ENCODE data around the gene MGMT. TPM values are rescaled to one million over a fixed set of nuclear protein-coding genes. Genes with fewer than 3 reads are reported as not detected.

The MGMT gene
- total and polyA plus RNA-seq, 2 experiments from 2014 or later: 19.3 to 21.9 TPM

DNA sequence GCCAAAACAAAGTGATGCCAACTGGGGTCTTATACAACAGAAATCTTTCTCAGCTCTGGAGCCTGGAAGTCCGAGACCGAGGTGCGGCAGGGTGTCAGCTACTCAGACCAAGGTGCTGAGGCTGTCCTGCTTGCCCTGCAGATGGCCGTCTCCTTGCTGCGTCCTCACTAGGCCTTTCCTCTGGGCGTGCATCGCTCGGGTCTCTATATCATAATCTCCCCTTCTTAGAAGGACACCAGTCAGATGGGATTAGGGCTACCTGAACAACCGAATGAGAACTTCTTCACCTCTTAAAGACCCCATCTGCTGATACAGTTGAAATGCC, 252.3 kb downstream of the MGMT start:
- Mint-ChIP-seq H3K9me3 (peaks cover 6% of the 10 kb centered on the region; the same call in 2 of the 3 replicates), H3K36me3 (ENCODE audit: low read depth) (peaks cover 6% of the 10 kb centered on the region; the same call in 1 of the 3 replicates), H3K4me1 (peaks cover 6% of the 10 kb centered on the region; the same call in 1 of the 3 replicates), H3K27ac (no peak overlapping the region; the same call in 1 of the 2 replicates), H3K4me3 (no peak overlapping the region), H3K27me3 (ENCODE audit: insufficient read depth, low read depth, poor library complexity) (peaks cover under 1% of the 10 kb centered on the region)
- Histone ChIP-seq H3K27me3 (ENCODE audit: insufficient read depth) (no peaks in the 10 kb centered on the region), H3K27ac (ENCODE audit: low read depth) (no peak overlapping the region), H3K4me1 (ENCODE audit: insufficient read depth) (no peaks in the 10 kb centered on the region), H3K79me2 (replicated peaks; ENCODE audit: insufficient read depth) (no peaks in the 10 kb centered on the region), H3F3A (replicated peaks; ENCODE audit: low read depth) (no peaks in the 10 kb centered on the region), H2AFZ (no peak overlapping the region), H3K36me3 (ENCODE audit: insufficient read depth) (no peaks in the 10 kb centered on the region), H3K4me2 (no peak overlapping the region), H4K20me1 (replicated peaks; ENCODE audit: insufficient read depth) (no peaks in the 10 kb centered on the region; the same call in 1 of the 2 replicates), H3K4me3 (no peak overlapping the region), H3K9me2 (ENCODE audit: insufficient read depth) (no peaks in the 10 kb centered on the region)
- ATAC-seq (no peak), DNase-seq (ENCODE audit: low spot score) (no peak)
- TF ChIP-seq CREB1 (CRISPR knock-in tag; IDR thresholded peaks at IDR 0.05; ENCODE audit: low read depth) (no peak), STAT1 (IDR thresholded peaks at IDR 0.05; ENCODE audit: unreplicated experiment) (no peak), ZNF114 (CRISPR knock-in tag; IDR thresholded peaks at IDR 0.05) (no peak), EZH2 (IDR thresholded peaks at IDR 0.05; ENCODE audit: low read depth, unreplicated experiment) (no peak), CTCF (conservative IDR thresholded peaks at IDR 0.05; ENCODE audit: low read depth in 2 of 2) (no peak), EZH2phosphoT487 (IDR thresholded peaks at IDR 0.05; ENCODE audit: unreplicated experiment) (no peak), JUNB (IDR thresholded peaks at IDR 0.05; ENCODE audit: unreplicated experiment) (no peak), POLR2AphosphoS5 (IDR thresholded peaks at IDR 0.05; ENCODE audit: low read depth) (no peak), NANOG (IDR thresholded peaks at IDR 0.05; ENCODE audit: borderline replicate concordance) (no peak), ZNF331 (CRISPR knock-in tag; IDR thresholded peaks at IDR 0.05; ENCODE audit: low read depth) (no peak)
- TF ChIP-seq, protein P1, sequence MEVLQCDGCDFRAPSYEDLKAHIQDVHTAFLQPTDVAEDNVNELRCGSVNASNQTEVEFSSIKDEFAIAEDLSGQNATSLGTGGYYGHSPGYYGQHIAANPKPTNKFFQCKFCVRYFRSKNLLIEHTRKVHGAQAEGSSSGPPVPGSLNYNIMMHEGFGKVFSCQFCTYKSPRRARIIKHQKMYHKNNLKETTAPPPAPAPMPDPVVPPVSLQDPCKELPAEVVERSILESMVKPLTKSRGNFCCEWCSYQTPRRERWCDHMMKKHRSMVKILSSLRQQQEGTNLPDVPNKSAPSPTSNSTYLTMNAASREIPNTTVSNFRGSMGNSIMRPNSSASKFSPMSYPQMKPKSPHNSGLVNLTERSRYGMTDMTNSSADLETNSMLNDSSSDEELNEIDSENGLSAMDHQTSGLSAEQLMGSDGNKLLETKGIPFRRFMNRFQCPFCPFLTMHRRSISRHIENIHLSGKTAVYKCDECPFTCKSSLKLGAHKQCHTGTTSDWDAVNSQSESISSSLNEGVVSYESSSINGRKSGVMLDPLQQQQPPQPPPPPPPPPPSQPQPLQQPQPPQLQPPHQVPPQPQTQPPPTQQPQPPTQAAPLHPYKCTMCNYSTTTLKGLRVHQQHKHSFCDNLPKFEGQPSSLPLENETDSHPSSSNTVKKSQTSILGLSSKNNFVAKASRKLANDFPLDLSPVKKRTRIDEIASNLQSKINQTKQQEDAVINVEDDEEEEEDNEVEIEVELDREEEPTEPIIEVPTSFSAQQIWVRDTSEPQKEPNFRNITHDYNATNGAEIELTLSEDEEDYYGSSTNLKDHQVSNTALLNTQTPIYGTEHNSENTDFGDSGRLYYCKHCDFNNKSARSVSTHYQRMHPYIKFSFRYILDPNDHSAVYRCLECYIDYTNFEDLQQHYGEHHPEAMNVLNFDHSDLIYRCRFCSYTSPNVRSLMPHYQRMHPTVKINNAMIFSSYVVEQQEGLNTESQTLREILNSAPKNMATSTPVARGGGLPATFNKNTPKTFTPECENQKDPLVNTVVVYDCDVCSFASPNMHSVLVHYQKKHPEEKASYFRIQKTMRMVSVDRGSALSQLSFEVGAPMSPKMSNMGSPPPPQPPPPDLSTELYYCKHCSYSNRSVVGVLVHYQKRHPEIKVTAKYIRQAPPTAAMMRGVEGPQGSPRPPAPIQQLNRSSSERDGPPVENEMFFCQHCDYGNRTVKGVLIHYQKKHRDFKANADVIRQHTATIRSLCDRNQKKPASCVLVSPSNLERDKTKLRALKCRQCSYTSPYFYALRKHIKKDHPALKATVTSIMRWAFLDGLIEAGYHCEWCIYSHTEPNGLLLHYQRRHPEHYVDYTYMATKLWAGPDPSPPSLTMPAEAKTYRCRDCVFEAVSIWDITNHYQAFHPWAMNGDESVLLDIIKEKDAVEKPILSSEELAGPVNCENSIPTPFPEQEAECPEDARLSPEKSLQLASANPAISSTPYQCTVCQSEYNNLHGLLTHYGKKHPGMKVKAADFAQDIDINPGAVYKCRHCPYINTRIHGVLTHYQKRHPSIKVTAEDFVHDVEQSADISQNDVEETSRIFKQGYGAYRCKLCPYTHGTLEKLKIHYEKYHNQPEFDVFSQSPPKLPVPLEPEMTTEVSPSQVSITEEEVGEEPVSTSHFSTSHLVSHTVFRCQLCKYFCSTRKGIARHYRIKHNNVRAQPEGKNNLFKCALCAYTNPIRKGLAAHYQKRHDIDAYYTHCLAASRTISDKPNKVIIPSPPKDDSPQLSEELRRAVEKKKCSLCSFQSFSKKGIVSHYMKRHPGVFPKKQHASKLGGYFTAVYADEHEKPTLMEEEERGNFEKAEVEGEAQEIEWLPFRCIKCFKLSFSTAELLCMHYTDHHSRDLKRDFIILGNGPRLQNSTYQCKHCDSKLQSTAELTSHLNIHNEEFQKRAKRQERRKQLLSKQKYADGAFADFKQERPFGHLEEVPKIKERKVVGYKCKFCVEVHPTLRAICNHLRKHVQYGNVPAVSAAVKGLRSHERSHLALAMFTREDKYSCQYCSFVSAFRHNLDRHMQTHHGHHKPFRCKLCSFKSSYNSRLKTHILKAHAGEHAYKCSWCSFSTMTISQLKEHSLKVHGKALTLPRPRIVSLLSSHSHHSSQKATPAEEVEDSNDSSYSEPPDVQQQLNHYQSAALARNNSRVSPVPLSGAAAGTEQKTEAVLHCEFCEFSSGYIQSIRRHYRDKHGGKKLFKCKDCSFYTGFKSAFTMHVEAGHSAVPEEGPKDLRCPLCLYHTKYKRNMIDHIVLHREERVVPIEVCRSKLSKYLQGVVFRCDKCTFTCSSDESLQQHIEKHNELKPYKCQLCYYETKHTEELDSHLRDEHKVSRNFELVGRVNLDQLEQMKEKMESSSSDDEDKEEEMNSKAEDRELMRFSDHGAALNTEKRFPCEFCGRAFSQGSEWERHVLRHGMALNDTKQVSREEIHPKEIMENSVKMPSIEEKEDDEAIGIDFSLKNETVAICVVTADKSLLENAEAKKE (CRISPR knock-in tag; IDR thresholded peaks at IDR 0.05): no peak
- TF ChIP-seq, protein P2, sequence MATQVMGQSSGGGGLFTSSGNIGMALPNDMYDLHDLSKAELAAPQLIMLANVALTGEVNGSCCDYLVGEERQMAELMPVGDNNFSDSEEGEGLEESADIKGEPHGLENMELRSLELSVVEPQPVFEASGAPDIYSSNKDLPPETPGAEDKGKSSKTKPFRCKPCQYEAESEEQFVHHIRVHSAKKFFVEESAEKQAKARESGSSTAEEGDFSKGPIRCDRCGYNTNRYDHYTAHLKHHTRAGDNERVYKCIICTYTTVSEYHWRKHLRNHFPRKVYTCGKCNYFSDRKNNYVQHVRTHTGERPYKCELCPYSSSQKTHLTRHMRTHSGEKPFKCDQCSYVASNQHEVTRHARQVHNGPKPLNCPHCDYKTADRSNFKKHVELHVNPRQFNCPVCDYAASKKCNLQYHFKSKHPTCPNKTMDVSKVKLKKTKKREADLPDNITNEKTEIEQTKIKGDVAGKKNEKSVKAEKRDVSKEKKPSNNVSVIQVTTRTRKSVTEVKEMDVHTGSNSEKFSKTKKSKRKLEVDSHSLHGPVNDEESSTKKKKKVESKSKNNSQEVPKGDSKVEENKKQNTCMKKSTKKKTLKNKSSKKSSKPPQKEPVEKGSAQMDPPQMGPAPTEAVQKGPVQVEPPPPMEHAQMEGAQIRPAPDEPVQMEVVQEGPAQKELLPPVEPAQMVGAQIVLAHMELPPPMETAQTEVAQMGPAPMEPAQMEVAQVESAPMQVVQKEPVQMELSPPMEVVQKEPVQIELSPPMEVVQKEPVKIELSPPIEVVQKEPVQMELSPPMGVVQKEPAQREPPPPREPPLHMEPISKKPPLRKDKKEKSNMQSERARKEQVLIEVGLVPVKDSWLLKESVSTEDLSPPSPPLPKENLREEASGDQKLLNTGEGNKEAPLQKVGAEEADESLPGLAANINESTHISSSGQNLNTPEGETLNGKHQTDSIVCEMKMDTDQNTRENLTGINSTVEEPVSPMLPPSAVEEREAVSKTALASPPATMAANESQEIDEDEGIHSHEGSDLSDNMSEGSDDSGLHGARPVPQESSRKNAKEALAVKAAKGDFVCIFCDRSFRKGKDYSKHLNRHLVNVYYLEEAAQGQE (IDR thresholded peaks at IDR 0.05; ENCODE audit: unreplicated experiment): no peak
- TF ChIP-seq, protein P3, sequence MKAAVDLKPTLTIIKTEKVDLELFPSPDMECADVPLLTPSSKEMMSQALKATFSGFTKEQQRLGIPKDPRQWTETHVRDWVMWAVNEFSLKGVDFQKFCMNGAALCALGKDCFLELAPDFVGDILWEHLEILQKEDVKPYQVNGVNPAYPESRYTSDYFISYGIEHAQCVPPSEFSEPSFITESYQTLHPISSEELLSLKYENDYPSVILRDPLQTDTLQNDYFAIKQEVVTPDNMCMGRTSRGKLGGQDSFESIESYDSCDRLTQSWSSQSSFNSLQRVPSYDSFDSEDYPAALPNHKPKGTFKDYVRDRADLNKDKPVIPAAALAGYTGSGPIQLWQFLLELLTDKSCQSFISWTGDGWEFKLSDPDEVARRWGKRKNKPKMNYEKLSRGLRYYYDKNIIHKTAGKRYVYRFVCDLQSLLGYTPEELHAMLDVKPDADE (IDR thresholded peaks at IDR 0.05): no peak
